Measurements from ENCODE around the gene MAMSTR. TPM values are rescaled to one million over a fixed set of nuclear protein-coding genes. Genes with fewer than 3 reads are reported as not detected.

Gene MAMSTR
- total RNA-seq, 2 experiments from 2014 or later = 1.1 to 1.5 TPM

DNA sequence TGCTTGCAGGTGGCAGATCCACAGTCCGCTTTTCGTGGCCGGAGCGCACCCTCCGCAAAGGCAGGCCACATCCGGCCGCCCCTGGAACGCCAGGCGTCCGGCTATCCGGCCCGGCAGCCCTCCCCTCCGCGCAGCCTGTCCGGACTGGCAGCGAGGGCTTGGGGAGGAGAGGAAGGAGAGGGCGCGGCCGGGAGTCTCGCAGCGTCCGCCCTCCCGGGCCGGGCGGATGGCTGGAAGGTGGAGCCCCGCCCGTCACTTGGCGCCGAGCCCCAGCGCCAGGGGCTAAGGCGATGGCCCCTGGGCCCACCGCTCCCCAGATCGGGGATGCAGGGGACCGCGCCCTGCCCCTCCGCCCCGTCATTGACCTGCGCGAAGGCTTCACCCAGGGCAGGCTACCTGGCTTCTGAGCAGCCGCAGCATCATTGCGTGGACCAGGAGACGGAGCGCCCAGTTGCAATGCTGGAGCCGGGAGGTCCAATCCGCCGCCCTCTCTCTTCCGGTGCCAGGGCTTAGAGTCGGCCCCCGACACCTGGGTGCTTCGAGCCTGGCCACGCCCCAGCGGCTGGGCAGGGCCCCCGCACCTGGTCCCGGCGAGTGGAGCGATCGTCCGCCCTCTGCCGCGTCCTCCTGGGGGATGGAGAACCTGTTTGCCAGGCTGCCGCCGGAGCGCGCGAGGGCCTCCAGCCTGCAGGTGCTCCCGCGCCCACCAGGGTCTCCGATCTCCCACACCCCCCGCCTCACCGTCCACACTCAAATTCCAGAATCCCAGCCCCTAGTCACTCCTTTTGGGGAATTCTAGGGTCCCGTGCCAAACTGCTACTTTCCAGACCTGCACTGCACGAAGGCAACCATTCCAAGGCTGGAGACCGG is 33.2 kb upstream of the MAMSTR start, which contains the start of gene FUT1:
Gene FUT1 (minus strand): TSS at position 146 of the 870 bp plus-strand sequence. CDS start 1,360 bp downstream, outside the sequence.
- Mint-ChIP-seq H3K36me3 (ENCODE audit: low read depth) (no peaks in the 10 kb centered on the region), H3K27ac (peak within 1 kb of the TSS; percentile 57), H3K4me3 (peak within 1 kb of the TSS; percentile 72), H3K4me1 (peaks cover 23% of the 10 kb centered on the region), H3K9me3 (no peaks in the 10 kb centered on the region), H3K27me3 (peaks cover 26% of the 10 kb centered on the region)
- ChIA-PET POLR2A (no interaction called here), CTCF (interaction anchor here (0.9 to 1.1 kb wide), 2 partner anchors 8 to 43 kb away, joined by 3 read pairs; no protein-coding TSS in a partner anchor)
- DNase-seq = peak; percentile 26

DNA sequence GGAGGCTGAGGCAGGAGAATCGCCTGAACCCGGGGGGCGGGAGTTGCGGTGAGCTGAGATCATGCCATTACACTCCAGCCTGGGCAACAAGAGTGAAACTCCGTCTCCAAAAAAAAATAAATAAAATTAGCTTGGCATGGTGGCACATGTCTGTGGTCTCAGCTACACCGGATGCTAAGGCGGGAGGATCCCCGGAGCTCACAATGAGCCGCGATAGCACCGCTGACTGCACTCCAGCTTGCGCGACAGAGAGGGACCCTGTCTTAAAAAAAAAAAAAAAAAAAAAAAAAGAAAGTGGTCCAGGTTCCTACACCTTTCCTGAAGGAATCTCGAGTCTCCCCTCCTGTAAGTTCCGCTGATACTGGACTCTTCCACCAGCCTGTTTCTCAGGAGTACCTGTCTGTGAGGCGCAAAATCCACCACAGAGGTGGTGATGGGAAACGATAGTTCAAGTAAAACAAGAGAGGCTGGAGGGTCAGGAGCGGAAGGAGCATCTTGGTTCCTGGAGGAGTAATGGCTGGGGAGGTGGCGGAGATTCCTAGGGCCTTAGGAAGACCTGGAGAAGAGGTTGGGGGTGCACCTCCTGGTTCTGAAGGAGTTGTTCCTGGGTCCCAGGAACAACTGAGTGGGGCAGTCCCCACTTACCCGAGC is 32.4 kb upstream of the MAMSTR start:
- DNase-seq = peak; percentile 30
- no peaks in the 10 kb centered on the region for H3K9me3 Mint-ChIP-seq
- no peaks in the 10 kb centered on the region for H3K36me3 Mint-ChIP-seq (ENCODE audit: low read depth)
- peak overlapping the region; percentile 72 for H3K4me3 Mint-ChIP-seq
- peaks cover 28% of the 10 kb centered on the region for H3K27me3 Mint-ChIP-seq
- peaks cover 26% of the 10 kb centered on the region for H3K4me1 Mint-ChIP-seq
- ChIA-PET POLR2A (interaction anchor here (0.7 kb wide), 1 partner anchor 31 kb away, joined by 4 read pairs; no protein-coding TSS in a partner anchor), CTCF (interaction anchor here (0.6 to 1.2 kb wide), 4 partner anchors 9 to 44 kb away, joined by 3 to 5 read pairs (median 3); no protein-coding TSS in a partner anchor)
- peak overlapping the region; percentile 57 for H3K27ac Mint-ChIP-seq

DNA sequence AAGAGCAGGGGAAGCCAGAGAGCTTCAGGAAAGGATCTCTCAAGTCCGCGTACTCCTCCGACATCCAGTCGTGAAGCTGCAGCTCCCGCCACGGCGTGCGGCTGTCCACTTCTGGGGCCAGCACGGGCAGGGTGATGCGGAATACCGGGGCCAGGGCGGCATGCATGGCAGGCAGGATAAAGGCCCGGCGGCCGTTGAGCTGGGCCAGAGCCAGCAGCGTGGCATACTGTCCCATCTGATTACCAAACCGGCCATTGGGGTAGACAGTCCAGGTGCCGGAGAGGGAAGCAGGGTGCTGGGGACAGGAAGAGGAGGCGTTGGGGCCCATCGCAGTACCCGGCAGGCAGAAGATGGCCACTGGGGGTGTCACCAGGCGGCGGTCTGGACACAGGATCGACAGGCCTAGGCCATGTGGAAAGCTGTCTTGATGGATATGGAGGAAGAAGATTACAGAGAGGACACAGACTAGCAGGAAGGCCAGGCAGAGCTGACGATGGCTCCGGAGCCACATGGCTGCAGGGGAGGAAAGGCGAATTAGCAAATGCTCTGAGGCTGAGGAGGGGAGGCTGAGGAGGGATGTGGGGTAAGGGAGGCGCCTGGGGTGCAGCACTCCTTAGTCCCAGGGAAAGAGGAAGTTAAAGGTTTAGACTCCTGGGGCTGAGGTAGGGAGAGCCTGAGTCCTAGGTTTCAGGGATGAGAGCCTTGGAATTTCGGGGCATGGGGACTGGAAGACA is 31.4 kb upstream of the MAMSTR start:
- Mint-ChIP-seq H3K27me3 (peaks cover 32% of the 10 kb centered on the region), H3K4me3 (peak overlapping the region; percentile 32), H3K9me3 (no peaks in the 10 kb centered on the region), H3K36me3 (ENCODE audit: low read depth) (no peaks in the 10 kb centered on the region), H3K27ac (no peak overlapping the region), H3K4me1 (peaks cover 30% of the 10 kb centered on the region)
- no peak for DNase-seq
- POLR2A ChIA-PET = no interaction called here
- CTCF ChIA-PET = interaction anchor here (1.2 kb wide), 1 partner anchor 12 kb away, joined by 5 read pairs; no protein-coding TSS in a partner anchor

DNA sequence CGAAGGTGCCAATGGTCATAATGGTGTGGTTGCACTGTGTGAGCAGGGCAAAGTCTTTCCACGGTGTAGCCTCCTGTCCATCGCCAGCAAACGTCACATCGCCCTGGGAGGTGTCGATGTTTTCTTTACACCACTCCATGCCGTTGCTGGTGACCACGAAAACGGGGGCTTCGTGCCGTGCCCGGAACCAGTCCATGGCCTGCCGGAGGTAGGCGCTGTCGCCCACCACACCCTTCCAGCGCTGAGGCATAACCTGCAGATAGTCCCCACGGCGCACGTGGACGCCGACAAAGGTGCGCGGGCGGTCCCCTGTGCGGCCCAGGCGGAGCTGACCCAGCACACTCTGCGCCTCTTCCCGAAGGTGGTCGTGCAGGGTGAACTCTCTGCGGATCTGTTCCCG is 30.8 kb upstream of the MAMSTR start:
- no peak overlapping the region for H3K4me3 Mint-ChIP-seq
- CTCF ChIA-PET = no interaction called here
- H3K27ac Mint-ChIP-seq = no peak overlapping the region
- peaks cover 35% of the 10 kb centered on the region for H3K4me1 Mint-ChIP-seq
- DNase-seq = no peak
- H3K36me3 Mint-ChIP-seq (ENCODE audit: low read depth) = no peaks in the 10 kb centered on the region
- POLR2A ChIA-PET = no interaction called here
- H3K27me3 Mint-ChIP-seq = peaks cover 33% of the 10 kb centered on the region
- no peaks in the 10 kb centered on the region for H3K9me3 Mint-ChIP-seq

DNA sequence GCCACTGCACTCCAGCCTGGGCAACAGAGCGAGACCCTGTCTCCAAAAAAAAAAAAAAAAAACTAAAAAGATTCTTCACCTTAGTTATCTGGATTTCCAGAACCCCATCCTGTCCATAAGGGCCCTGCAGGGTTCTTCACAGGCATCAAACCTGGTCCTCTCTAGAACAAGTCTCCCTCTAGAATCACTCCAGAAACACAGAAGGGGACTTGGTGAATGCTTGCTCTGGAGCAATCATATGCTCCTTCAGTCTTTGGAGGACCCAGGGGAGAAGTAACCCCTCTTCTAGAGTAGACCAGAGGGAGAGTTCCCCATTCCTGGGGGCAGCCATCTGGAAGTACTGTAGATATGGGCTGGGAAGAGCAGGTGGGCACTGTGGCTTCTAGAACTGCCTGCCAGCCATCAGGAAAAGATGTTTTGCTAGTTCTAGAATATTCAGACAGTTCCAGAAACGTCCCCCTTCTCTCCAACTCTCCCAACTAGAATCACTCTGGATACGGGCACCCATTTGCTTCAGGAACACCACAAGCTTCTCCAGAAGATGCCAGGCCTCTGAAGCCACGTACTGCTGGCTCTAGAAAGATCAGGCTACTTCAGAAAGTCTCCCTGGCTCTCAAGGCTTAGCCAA is 30.2 kb upstream of the MAMSTR start:
- CTCF ChIA-PET = no interaction called here
- H3K4me1 Mint-ChIP-seq = peaks cover 35% of the 10 kb centered on the region
- no peak overlapping the region for H3K4me3 Mint-ChIP-seq
- no peaks in the 10 kb centered on the region for H3K9me3 Mint-ChIP-seq
- POLR2A ChIA-PET = no interaction called here
- H3K27me3 Mint-ChIP-seq = peaks cover 30% of the 10 kb centered on the region
- H3K36me3 Mint-ChIP-seq (ENCODE audit: low read depth) = no peaks in the 10 kb centered on the region
- no peak for DNase-seq
- no peak overlapping the region for H3K27ac Mint-ChIP-seq

DNA sequence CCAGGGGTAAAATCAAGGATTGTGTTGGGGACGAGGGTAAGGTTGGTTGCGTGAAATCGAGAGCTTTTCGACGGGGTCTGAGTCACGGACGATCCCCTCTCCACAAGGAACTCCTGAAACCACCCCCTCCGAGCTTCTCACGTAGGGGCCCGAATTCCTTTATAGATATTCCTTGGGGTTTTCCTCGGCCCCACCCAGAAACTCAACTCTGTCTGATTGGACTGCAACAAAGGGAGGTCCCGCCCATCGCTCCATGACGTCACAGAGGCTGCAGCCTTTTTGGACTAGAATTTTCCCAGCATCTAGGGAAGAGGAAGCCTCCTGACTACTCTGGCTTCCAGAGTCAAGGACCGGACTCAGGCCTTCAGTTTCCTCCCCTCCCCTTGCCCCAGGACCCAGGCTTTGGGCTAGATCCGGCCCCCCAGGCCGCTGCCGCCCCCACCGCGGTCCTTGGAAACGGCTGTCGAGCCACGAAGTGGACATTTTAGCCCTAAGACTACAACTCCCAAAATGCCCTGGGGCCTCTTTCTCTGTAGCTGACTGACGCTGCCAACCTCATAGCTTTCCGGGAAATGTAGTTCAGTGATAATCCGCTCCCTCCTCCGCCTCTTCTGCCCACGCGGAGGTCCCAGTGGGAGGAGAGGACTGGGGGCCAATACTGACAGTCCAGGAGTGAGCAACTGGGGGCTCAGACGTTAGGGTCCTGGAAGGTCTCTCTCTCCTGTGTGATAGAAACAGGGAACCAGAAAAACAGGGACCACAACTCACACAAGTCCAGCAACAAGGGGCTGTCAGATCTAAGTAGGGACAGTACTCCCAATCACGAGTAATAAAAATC is 27.4 kb upstream of the MAMSTR start, which contains the start of gene IZUMO1:
Gene IZUMO1 (minus strand): TSS at position 172 of the 838 bp plus-strand sequence. CDS start 1,050 bp downstream, outside the sequence.
- DNase-seq = peak; percentile 65
- Mint-ChIP-seq H3K9me3 (no peaks in the 10 kb centered on the region), H3K4me1 (peaks cover 19% of the 10 kb centered on the region), H3K4me3 (peak within 1 kb of the TSS; percentile 34), H3K27me3 (peaks cover 15% of the 10 kb centered on the region), H3K27ac (no peak within 1 kb of the TSS), H3K36me3 (ENCODE audit: low read depth) (no peaks in the 10 kb centered on the region)
- ChIA-PET POLR2A (no interaction called here), CTCF (interaction anchor here (0.7 to 2.2 kb wide), 4 partner anchors 8 to 224 kb away, joined by 3 to 9 read pairs (median 4); partner anchors contain the start of gene BCAT2)

DNA sequence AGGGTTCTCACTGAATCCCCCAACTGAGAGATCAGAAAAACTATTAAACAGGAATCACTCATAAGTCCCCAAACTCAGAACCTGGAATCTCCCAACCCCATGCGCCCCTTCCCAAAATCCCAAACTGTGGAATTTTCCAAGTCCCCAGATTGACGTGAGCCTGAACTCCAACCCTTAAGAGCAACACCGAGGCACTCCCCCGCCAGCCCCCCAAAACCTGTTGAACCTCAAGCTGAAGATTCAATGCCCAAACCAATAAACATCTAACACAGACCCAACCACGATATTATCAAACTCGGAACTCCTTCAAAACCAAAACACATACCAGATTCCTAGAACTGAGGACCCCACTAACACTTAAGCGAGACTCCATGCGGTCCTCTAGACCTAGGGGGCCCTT is 26.6 kb upstream of the MAMSTR start:
- Mint-ChIP-seq H3K27me3 (peaks cover 15% of the 10 kb centered on the region), H3K4me3 (no peak overlapping the region), H3K27ac (no peak overlapping the region), H3K36me3 (ENCODE audit: low read depth) (no peaks in the 10 kb centered on the region), H3K4me1 (peaks cover 23% of the 10 kb centered on the region), H3K9me3 (no peaks in the 10 kb centered on the region)
- ChIA-PET CTCF (interaction anchor here (1.2 kb wide), 1 partner anchor 225 kb away, joined by 5 read pairs; no protein-coding TSS in a partner anchor), POLR2A (no interaction called here)
- DNase-seq = no peak

DNA sequence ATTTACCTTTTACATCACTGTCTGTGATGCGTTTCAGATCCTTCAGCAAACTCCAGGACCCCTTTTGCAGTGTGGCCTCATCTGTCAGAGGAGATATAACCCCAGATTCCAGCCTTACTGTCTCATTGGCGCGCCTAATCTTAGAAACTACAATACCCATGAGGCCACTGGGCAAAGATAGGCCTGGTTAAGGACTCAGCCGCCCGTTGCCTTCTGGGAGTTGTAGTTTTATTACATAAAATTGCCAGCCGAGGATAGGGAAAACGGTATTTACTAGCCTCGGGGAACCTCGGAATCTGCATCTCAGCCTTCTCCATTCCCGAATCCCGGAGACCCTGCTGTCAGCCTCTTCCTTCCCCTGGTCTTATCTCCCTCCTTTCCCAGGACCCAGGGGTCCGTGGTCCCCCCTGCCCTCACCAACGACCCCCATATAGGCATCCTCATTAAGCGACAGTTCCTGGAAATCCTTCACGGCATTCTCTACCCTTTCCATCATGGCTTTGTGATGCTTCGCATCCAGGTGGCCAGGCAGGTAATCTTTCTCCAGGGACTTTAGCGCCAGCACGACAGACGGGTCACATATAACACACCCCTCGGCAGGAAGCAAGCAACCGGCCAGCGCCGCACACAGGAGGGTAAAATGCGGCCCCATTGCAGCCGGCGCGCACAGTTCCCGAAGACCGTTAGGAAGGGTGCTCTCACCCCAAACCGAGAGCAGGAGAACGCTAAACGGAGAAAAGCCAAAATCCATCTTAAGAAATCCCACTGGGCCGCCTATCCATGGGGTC is 25.9 kb upstream of the MAMSTR start:
- H3K4me1 Mint-ChIP-seq = peaks cover 25% of the 10 kb centered on the region
- H3K4me3 Mint-ChIP-seq = no peak overlapping the region
- CTCF ChIA-PET = no interaction called here
- H3K36me3 Mint-ChIP-seq (ENCODE audit: low read depth) = no peaks in the 10 kb centered on the region
- no peak overlapping the region for H3K27ac Mint-ChIP-seq
- DNase-seq = peak; percentile 67
- H3K27me3 Mint-ChIP-seq = peaks cover 16% of the 10 kb centered on the region
- POLR2A ChIA-PET = no interaction called here
- no peaks in the 10 kb centered on the region for H3K9me3 Mint-ChIP-seq

DNA sequence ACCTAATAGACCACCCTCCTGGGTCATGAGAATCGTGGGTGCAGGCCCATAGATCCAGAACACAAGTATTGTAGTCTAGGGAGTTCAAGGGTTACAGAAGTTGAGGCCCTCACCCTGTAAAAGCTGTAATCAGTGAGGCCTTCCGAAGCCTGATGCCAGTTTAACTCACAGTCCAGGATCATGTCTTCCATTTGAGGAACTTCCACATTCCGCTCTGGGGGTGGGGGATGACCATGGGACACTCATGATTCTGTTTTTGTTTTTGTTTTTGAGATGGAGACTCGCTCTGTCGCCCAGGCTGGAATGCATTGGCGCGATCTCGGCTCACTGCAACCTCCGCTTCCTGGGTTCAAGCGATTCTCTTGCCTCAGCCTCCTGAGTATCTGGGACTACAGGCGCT is 22.6 kb upstream of the MAMSTR start:
- ChIA-PET CTCF (no interaction called here), POLR2A (no interaction called here)
- no peak for DNase-seq
- no peak overlapping the region for H3K27ac Mint-ChIP-seq
- H3K27me3 Mint-ChIP-seq = peaks cover 21% of the 10 kb centered on the region
- no peaks in the 10 kb centered on the region for H3K36me3 Mint-ChIP-seq (ENCODE audit: low read depth)
- H3K4me1 Mint-ChIP-seq = peaks cover 44% of the 10 kb centered on the region
- H3K9me3 Mint-ChIP-seq = no peaks in the 10 kb centered on the region
- no peak overlapping the region for H3K4me3 Mint-ChIP-seq

DNA sequence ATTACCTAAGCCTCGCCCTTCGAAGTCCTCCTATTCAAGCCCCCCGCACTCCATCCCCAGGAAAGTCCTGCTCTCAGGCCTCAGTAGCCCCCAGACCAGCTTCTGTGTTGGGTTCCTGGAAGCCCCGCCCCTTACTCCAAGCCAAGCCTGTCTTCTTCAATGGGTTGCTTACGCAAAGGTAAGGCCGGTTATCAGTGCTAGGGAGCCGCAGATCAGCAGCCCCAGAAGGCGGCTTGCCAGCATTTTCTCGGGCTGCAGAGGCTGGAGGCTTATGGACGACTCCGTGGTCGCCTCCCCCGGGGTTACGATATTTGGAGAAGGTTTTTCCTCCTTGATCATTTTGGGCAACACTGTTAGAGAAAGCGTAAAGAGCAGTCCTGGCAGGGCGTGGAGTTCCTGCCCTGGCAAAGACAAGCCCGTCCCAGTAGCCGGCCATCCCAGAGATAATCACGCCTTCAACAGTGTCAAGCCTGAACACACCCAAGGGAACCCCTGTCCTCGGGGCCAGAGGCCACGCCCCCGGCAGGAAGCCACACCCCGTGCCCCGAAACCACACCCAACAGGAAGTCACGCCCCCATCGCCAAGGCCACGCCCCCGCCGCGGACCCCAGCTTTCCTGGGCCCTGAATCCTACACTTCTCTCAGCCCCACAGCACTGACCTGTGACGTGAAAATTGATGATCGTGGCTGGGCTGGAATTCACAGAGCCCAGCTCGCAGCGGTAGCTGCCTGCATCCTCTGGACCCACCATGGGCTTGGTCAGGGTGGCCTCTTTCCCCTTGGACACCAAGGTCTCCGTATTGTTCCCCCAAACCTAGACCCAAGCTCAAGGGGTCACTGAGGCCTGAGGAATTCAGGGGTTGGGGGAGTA is 21.8 kb upstream of the MAMSTR start:
- no peak for DNase-seq
- Mint-ChIP-seq H3K36me3 (ENCODE audit: low read depth) (no peaks in the 10 kb centered on the region), H3K27me3 (peaks cover 21% of the 10 kb centered on the region), H3K27ac (no peak overlapping the region), H3K9me3 (no peaks in the 10 kb centered on the region), H3K4me3 (no peak overlapping the region), H3K4me1 (peaks cover 43% of the 10 kb centered on the region)
- CTCF ChIA-PET = no interaction called here
- POLR2A ChIA-PET = interaction anchor here (0.5 kb wide), 1 partner anchor 47 kb away, joined by 4 read pairs; no protein-coding TSS in a partner anchor
